ENCODE results near the gene ITSN2. TPM values are rescaled to one million over a fixed set of nuclear protein-coding genes. Genes with fewer than 3 reads are reported as not detected.

Gene ITSN2
- total RNA-seq, 2 experiments from 2014 or later, result 86.8 to 91.3 TPM

GRCh38 chr2:24261441-24261840, 98.9 kb downstream of the ITSN2 start:
- no peaks in the 10 kb centered on the region for H3K9me3 Mint-ChIP-seq
- H3K27ac Mint-ChIP-seq, result no peak overlapping the region
- no peaks in the 10 kb centered on the region for H3K27me3 Mint-ChIP-seq
- H3K36me3 Mint-ChIP-seq, result peaks cover 21% of the 10 kb centered on the region
- POLR2A ChIA-PET, result no interaction called here
- DNase-seq, result no peak
- H3K4me1 Mint-ChIP-seq, result peaks cover 7% of the 10 kb centered on the region
- ATAC-seq (ENCODE audit: low read depth), result no peak
- no peak overlapping the region for H3K4me3 Mint-ChIP-seq

- Mint-ChIP-seq H3K9me3 (no peaks in the 10 kb centered on the region), H3K4me3 (no peak overlapping the region), H3K4me1 (peaks cover 7% of the 10 kb centered on the region), H3K36me3 (peaks cover 16% of the 10 kb centered on the region), H3K27me3 (no peaks in the 10 kb centered on the region), H3K27ac (no peak overlapping the region)
- POLR2A ChIA-PET, result no interaction called here
- DNase-seq, result no peak
- ATAC-seq (ENCODE audit: low read depth), result no peak
Measured at GRCh38 chr2:24259316-24259715, 101.0 kb downstream of the ITSN2 start.

- Mint-ChIP-seq H3K4me1 (peaks cover 7% of the 10 kb centered on the region), H3K9me3 (no peaks in the 10 kb centered on the region), H3K27me3 (no peaks in the 10 kb centered on the region), H3K4me3 (no peak overlapping the region), H3K27ac (no peak overlapping the region), H3K36me3 (peaks cover 18% of the 10 kb centered on the region)
- POLR2A ChIA-PET, result no interaction called here
- DNase-seq (no peak), ATAC-seq (ENCODE audit: low read depth) (no peak)
Measured at GRCh38 chr2:24258718-24259117, 101.6 kb downstream of the ITSN2 start.

- H3K27me3 Mint-ChIP-seq, result no peaks in the 10 kb centered on the region
- no peak overlapping the region for H3K27ac Mint-ChIP-seq
- DNase-seq (no peak), ATAC-seq (ENCODE audit: low read depth) (no peak)
- H3K4me1 Mint-ChIP-seq, result no peaks in the 10 kb centered on the region
- H3K9me3 Mint-ChIP-seq, result no peaks in the 10 kb centered on the region
- H3K36me3 Mint-ChIP-seq, result peaks cover 17% of the 10 kb centered on the region
- POLR2A ChIA-PET, result no interaction called here
- no peak overlapping the region for H3K4me3 Mint-ChIP-seq
Measured at GRCh38 chr2:24253303-24253919, 106.9 kb downstream of the ITSN2 start.

- Mint-ChIP-seq H3K4me3 (no peak overlapping the region), H3K27me3 (no peaks in the 10 kb centered on the region), H3K36me3 (peaks cover 11% of the 10 kb centered on the region), H3K4me1 (no peaks in the 10 kb centered on the region), H3K9me3 (no peaks in the 10 kb centered on the region), H3K27ac (no peak overlapping the region)
- DNase-seq (no peak), ATAC-seq (ENCODE audit: low read depth) (no peak)
- POLR2A ChIA-PET, result no interaction called here
Measured at GRCh38 chr2:24247592-24247991, 112.7 kb downstream of the ITSN2 start.

- Mint-ChIP-seq H3K27me3 (no peaks in the 10 kb centered on the region), H3K4me3 (no peak overlapping the region), H3K36me3 (peaks cover 8% of the 10 kb centered on the region), H3K27ac (no peak overlapping the region), H3K9me3 (no peaks in the 10 kb centered on the region), H3K4me1 (no peaks in the 10 kb centered on the region)
- DNase-seq, result no peak
- no peak for ATAC-seq (ENCODE audit: low read depth)
- POLR2A ChIA-PET, result no interaction called here
Measured at GRCh38 chr2:24247164-24247563, 113.2 kb downstream of the ITSN2 start.

- ATAC-seq (ENCODE audit: low read depth) (no peak), DNase-seq (no peak)
- POLR2A ChIA-PET, result no interaction called here
- H3K27me3 Mint-ChIP-seq, result no peaks in the 10 kb centered on the region
- H3K9me3 Mint-ChIP-seq, result no peaks in the 10 kb centered on the region
- H3K4me3 Mint-ChIP-seq, result no peak overlapping the region
- peaks cover 8% of the 10 kb centered on the region for H3K36me3 Mint-ChIP-seq
- H3K27ac Mint-ChIP-seq, result no peak overlapping the region
- H3K4me1 Mint-ChIP-seq, result no peaks in the 10 kb centered on the region
Measured at GRCh38 chr2:24245986-24246776, 114.2 kb downstream of the ITSN2 start.

- DNase-seq (no peak), ATAC-seq (ENCODE audit: low read depth) (no peak)
- H3K9me3 Mint-ChIP-seq, result no peaks in the 10 kb centered on the region
- POLR2A ChIA-PET, result no interaction called here
- H3K27me3 Mint-ChIP-seq, result no peaks in the 10 kb centered on the region
- H3K36me3 Mint-ChIP-seq, result peaks cover 12% of the 10 kb centered on the region
- no peak overlapping the region for H3K27ac Mint-ChIP-seq
- no peak overlapping the region for H3K4me3 Mint-ChIP-seq
- no peaks in the 10 kb centered on the region for H3K4me1 Mint-ChIP-seq
Measured at GRCh38 chr2:24241528-24241927, 118.8 kb downstream of the ITSN2 start.

GRCh38 chr2:24239553-24239952, 120.8 kb downstream of the ITSN2 start:
- H3K36me3 Mint-ChIP-seq, result peaks cover 9% of the 10 kb centered on the region
- POLR2A ChIA-PET, result no interaction called here
- H3K9me3 Mint-ChIP-seq, result no peaks in the 10 kb centered on the region

GRCh38 chr2:24238158-24238557, 122.2 kb downstream of the ITSN2 start:
- ATAC-seq (ENCODE audit: low read depth) (no peak), DNase-seq (no peak)
- no peak overlapping the region for H3K4me3 Mint-ChIP-seq
- peaks cover 9% of the 10 kb centered on the region for H3K36me3 Mint-ChIP-seq
- POLR2A ChIA-PET, result no interaction called here
- no peaks in the 10 kb centered on the region for H3K27me3 Mint-ChIP-seq
- no peak overlapping the region for H3K27ac Mint-ChIP-seq
- H3K4me1 Mint-ChIP-seq, result no peaks in the 10 kb centered on the region
- H3K9me3 Mint-ChIP-seq, result no peaks in the 10 kb centered on the region

More at GRCh38 chr2:24239553-24239952, 120.8 kb downstream of the ITSN2 start:
- no peaks in the 10 kb centered on the region for H3K4me1 Mint-ChIP-seq
- no peaks in the 10 kb centered on the region for H3K27me3 Mint-ChIP-seq
- ATAC-seq (ENCODE audit: low read depth), result no peak
- no peak for DNase-seq
- H3K27ac Mint-ChIP-seq, result no peak overlapping the region
- no peak overlapping the region for H3K4me3 Mint-ChIP-seq

GRCh38 chr2:24237313-24237712, 123.0 kb downstream of the ITSN2 start:
- Mint-ChIP-seq H3K27me3 (no peaks in the 10 kb centered on the region), H3K36me3 (peaks cover 9% of the 10 kb centered on the region), H3K9me3 (no peaks in the 10 kb centered on the region), H3K4me3 (no peak overlapping the region), H3K27ac (no peak overlapping the region), H3K4me1 (no peaks in the 10 kb centered on the region)
- no peak for DNase-seq
- POLR2A ChIA-PET, result no interaction called here
- ATAC-seq (ENCODE audit: low read depth), result no peak

GRCh38 chr2:24233321-24233720, 127.0 kb downstream of the ITSN2 start:
- H3K4me3 Mint-ChIP-seq, result no peak overlapping the region
- H3K27ac Mint-ChIP-seq, result no peak overlapping the region
- peaks cover 5% of the 10 kb centered on the region for H3K36me3 Mint-ChIP-seq
- DNase-seq (no peak), ATAC-seq (ENCODE audit: low read depth) (no peak)
- POLR2A ChIA-PET, result no interaction called here
- H3K4me1 Mint-ChIP-seq, result no peaks in the 10 kb centered on the region
- H3K27me3 Mint-ChIP-seq, result no peaks in the 10 kb centered on the region
- H3K9me3 Mint-ChIP-seq, result no peaks in the 10 kb centered on the region

GRCh38 chr2:24231461-24231881, 128.9 kb downstream of the ITSN2 start:
- ATAC-seq (ENCODE audit: low read depth) (no peak), DNase-seq (no peak)
- Mint-ChIP-seq H3K9me3 (no peaks in the 10 kb centered on the region), H3K4me1 (no peaks in the 10 kb centered on the region), H3K27ac (no peak overlapping the region), H3K27me3 (no peaks in the 10 kb centered on the region), H3K4me3 (no peak overlapping the region), H3K36me3 (peaks cover 2% of the 10 kb centered on the region)
- POLR2A ChIA-PET, result no interaction called here

- no peak overlapping the region for H3K27ac Mint-ChIP-seq
- POLR2A ChIA-PET, result no interaction called here
- DNase-seq, result no peak
Measured at GRCh38 chr2:24228470-24228869, 131.9 kb downstream of the ITSN2 start.

More at GRCh38 chr2:24228470-24228869, 131.9 kb downstream of the ITSN2 start:
- no peak for ATAC-seq (ENCODE audit: low read depth)
- no peak overlapping the region for H3K4me3 Mint-ChIP-seq
- no peaks in the 10 kb centered on the region for H3K4me1 Mint-ChIP-seq
- no peaks in the 10 kb centered on the region for H3K36me3 Mint-ChIP-seq
- H3K9me3 Mint-ChIP-seq, result no peaks in the 10 kb centered on the region
- no peaks in the 10 kb centered on the region for H3K27me3 Mint-ChIP-seq
